Inflammatory macrophage treated with lipopolysaccharide for 4 hours (primary cell): ENCODE results near the gene TPO.

Source experiments
- DNase-seq: peaks from one replicate; pipeline ENCODE4 v3.0.0-alpha.2; 2020

TPO gene

DNA sequence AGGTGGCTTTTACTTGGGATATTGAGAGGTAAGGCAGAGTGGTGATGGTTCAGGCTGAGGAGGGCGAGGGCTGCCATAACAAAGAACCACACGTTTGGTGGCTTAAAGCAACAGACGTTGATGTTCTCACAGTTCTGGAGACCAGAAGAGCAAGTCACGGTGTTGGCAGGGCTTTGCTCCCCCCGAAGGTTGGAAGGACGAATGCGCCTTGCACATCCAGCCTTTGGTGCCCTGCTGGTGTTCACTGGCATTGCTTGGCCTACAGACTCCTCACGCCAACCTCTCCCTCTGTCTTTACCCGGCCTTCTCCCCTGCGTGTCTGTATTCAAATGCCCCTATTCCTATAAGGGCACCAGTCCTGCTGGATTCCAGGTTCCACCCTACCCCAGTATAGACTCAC lies 125.4 kb downstream of the TPO start:
- DNase-seq, result no peak

- DNase-seq, result no peak
These were observed 126.2 kb downstream of the TPO start for GRCh38 chr2:1539441-1539840.

DNA sequence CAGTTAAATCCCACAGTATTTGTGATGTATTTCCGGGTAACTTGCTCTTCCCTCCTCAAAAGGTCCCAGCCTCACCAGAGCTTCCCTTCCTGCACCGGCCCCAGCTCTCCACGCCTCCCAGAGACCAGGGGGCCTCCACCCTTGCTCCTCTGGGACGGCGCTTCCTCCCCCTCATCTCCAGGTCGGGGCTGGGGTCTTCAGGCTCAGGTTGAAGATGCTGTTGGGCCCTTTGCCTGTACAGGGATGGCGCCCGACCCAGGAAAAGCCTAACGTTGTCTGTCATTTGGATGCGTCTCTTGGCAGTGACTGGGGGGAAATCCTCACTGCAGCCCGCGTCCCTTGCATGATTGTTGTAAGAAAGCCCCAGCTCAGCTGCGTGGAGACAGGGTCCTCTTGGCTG lies 126.7 kb downstream of the TPO start:
- no peak for DNase-seq

DNA sequence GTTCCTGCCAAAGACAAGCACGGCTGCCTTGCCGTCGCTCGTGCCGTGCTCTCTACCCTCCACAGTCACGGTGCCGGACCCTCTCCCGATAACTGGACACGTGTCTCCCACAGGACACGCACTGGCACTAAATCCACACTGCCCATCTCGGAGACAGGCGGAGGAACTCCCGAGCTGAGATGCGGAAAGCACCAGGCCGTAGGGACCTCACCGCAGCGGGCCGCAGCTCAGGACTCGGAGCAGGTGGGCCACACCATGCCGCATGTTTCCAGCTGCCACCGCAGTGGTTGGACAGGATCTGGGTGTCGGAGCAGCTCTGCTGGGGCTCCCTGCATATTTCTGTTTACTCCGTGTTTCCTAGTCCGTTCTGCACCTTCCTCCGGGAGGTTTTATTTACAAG lies 127.2 kb downstream of the TPO start:
- no peak for DNase-seq

DNA sequence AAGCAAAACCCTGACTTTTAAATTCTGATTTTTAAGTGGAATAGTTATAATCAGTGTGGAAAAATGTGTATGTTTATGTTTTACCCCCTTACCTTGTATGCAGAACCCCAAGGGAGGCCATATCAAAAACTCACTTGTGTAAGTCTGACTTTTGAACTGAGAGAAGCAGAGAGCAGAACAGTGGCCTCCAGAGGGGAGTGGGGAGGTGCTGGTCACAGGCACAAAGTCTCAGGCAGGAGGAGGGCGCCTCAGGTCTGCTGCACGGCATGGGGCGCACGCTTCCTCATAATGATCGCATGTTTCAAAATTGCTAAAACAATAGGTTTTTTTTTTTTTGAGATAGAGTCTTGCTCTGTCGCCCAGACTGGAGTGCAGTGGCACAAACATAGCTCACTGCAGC lies 127.8 kb downstream of the TPO start:
- DNase-seq, result no peak

DNA sequence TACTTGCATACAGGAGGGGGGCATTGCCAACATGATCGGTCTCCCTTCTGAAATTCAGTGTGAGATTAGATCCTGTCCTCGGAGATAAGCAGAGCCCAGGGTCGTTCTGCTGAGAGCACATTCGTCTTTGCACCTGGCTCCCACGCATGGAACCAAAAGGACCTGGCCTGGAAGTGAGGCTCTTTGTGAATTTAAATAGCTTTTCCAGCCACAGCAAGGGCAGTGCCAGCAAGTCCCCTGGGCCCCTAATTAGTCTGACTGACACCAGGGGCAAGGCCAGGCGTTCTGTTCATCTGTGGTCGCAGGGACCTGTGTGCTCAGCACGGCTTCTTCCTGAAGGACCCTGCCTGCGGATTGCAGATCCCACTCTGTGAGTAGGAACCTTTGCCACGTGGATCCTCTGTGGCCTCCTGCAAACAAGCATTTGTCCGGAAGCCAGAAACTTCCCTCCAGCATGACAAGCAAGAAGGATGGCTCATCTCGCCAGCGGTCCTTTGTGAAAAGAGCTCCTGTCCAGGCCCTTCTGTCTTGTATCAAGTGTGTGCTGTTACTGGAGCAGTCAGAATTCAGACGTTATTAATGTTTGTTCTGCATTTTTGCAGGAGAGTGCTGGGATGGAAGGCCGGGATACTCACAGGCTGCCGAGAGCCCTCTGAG lies 128.7 kb downstream of the TPO start:
- DNase-seq, result no peak

GRCh38 chr2:1542971-1543370 lies 129.7 kb downstream of the TPO start:
- no peak for DNase-seq

DNA sequence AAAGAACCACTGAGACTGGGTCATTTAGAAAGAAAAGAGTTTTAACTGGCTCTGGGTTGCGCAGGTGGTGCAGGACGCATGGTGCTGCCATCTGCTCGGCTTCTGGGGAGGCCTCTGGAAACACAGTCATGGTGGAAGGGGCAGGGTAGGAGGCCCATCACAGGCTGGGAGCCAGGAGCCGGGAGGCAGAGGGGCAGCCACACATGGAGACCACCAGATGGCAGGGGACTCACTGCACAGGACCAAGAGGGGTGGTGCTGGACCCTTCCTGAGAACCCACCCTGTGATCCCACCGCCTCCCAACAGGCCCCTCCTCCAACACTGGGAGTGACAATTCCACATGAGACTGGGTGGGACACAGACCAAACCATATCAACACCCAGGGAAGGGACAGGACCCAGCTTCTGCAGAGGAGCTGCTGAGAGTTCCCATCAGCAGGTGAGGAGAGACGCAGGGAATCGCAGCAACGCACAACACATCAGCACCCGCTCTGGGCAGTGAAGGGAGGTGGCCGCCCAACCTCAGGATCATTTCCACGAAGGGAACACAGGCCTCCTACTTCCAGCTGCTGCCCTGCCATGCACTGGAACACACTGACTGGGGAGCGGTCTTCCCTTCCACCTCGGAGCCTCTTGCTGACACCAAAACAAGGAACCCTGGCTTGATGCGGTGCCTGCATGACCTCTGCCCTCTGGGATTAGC lies 130.7 kb downstream of the TPO start:
- DNase-seq, result no peak

DNA sequence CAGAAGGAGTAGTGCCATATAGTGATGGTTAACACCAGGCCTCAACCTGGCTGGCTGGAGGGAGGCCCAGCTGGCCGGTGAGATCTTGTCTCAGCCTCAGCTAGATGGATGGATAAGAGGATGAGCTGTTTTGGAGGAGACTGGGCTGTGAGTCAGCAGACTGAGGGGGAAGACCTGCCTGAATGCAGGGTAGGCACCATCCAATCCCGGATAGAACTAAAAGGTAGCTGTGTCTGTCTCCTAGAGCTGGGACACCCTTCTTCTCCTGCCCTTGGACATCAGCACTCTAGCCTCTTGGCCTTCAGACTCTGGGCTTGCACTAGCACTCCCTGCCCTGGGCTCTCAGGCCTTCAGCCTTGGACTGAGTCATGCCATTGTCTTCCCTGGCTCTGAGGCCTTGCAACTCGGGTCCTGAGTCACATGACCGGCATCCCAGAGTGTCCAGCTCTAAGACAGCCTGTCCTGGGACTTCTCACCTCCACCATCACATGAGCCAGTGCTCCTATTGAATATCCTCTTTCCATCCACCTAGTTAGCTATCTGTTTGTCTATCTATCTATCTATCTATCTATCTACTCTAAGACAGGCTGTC lies 131.3 kb downstream of the TPO start:
- DNase-seq, result no peak

- DNase-seq, result peak; percentile 17
These were observed 132.8 kb downstream of the TPO start for GRCh38 chr2:1546023-1546591.

DNA sequence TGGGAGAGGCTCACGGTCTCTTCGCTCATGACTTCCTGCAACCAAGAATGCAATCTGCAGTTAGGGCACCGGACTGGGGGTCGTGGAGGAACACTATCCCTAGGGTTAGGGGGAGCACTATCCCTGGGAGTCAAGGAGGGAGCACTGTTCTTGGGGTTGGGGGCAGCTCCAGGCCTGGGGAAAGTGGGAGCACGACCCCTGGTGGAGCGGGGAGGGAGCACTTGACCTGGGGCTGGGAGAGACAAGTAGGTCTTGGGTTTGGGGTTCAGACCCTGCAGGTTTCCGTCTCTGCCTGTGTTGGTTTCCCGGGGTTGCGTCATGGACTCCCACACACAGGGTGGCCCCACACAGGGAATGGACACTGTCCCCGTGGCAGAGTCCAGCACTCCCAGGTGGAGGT lies 133.6 kb downstream of the TPO start:
- DNase-seq, result no peak

DNA sequence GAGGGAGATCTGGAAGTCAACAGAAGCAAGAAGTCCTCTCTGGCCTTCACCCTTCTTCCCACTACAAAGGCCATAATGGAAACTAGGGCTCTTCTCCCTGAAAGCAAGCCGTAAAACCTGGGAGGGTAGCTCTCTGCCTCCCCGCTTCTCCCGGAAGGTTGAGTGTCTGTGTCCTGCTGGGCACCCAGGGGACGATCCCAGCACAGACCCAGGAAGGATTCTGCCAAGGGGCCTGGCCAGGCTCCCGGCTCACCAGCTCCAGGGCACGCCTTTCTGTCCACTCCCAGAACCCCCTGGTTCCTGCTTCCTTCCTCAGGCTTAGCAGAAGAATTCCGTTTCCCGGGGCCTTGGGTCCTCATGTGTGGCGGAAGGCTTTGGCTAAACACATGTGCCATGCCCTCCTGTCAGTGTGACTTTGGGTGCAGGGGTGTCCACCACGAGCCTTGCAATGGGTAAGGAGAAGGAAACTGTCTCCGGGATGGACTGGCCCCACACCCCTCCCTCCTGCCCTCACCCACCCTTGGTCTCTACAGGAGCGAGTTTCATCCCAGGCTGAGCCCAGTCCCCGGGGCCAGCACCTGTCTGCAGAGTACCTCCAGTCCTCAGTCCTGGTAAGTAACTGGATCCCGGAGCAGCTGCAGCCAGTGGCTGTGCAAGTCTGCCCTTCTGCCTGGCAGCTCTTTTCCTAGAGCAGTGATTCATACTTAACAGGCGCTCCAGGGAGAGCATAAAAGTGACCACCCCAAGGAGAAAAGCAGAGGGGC lies 135.8 kb downstream of the TPO start:
- DNase-seq, result no peak

GRCh38 chr2:1550076-1550475 lies 136.8 kb downstream of the TPO start:
- DNase-seq, result no peak

DNA sequence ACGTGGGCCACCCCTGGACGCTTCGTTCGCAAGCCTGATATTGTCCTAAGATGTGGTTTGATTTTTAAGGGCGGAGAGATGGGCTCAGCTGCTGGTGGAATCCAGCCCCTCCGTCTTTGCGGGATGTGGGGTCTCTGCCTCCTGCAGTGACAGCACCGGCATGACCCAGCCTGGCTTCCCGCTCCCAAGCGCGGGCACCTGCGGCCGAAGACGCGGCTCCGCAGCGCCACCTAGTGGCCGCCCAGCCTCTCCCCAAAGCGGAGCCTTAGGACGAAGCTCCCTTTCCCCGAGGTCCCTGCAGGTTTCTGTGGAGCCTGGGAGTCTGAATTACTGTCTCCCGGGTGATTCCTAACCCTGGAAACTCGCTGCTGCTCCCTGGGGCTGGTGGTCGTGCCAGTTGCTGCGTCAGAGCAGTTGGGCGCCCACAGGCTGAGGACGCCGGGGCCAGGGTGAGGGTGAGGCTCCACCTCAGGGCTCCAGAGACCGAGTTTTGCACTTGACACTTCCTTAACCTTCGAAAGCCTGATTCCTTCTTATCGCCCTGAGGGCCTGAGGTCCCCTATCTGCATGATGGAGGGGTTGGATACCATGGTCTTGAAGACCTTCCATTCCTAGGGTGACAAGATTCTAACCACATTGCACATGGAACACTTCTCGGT lies 137.5 kb downstream of the TPO start:
- DNase-seq, result peak; percentile 31

- DNase-seq, result no peak
These were observed 138.6 kb downstream of the TPO start for GRCh38 chr2:1551905-1552304.

GRCh38 chr2:1552611-1553010 lies 139.3 kb downstream of the TPO start:
- DNase-seq, result no peak

GRCh38 chr2:1553671-1554295 lies 140.5 kb downstream of the TPO start:
- DNase-seq, result no peak

DNA sequence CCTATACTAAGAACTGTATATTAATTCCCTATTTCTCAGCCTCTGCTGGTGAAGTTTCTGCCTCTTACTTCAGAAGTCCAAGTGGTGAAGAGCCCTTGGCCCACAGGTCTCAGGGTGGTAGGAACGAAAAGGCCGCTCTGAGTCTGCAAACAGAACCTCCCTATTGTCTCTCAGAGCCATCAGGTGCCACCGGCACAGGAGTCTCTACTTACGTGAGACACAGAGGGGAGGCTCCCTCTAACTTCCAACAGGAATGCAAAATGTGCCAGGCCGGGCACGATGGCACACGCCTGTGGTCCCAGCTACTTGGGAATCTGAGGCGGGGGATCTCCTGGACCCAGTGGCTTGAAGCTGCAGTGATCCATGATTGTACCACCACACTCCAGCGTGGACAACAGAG lies 143.0 kb downstream of the TPO start:
- no peak for DNase-seq

- DNase-seq, result no peak
These were observed 143.7 kb downstream of the TPO start for GRCh38 chr2:1556776-1557466.

GRCh38 chr2:1557467-1557820 lies 144.2 kb downstream of the TPO start:
- no peak for DNase-seq

GRCh38 chr2:1559589-1560175 lies 146.4 kb downstream of the TPO start:
- DNase-seq, result no peak
